ENCODE measurements around the gene NR3C2.

- TF ChIP-seq CTCF (conservative IDR thresholded peaks at IDR 0.05; ENCODE audit: low read depth, low read length) (no peak), POLR2A (IDR thresholded peaks at IDR 0.05; ENCODE audit: low read depth, low read length) (no peak), RCOR1 (IDR thresholded peaks at IDR 0.05; ENCODE audit: insufficient replicate concordance, low read length) (no peak), RFX5 (IDR thresholded peaks at IDR 0.05; ENCODE audit: low read depth, low read length) (no peak), NFE2L2 (IDR thresholded peaks at IDR 0.05; ENCODE audit: low read depth, low read length) (no peak), FOS (IDR thresholded peaks at IDR 0.05; ENCODE audit: low read depth, low read length) (no peak), BHLHE40 (IDR thresholded peaks at IDR 0.05; ENCODE audit: low read depth, low read length) (no peak), MAFK (IDR thresholded peaks at IDR 0.05; ENCODE audit: low read depth, low read length) (no peak), CEBPB (IDR thresholded peaks at IDR 0.05; ENCODE audit: low read depth, low read length) (no peak)
- TF ChIP-seq, protein P1, sequence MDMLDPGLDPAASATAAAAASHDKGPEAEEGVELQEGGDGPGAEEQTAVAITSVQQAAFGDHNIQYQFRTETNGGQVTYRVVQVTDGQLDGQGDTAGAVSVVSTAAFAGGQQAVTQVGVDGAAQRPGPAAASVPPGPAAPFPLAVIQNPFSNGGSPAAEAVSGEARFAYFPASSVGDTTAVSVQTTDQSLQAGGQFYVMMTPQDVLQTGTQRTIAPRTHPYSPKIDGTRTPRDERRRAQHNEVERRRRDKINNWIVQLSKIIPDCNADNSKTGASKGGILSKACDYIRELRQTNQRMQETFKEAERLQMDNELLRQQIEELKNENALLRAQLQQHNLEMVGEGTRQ (IDR thresholded peaks at IDR 0.05; ENCODE audit: low read depth, low read length), result no peak
Measured at GRCh38 chr4:148442832-148443511, 758 bp upstream of the NR3C2 start.

All from IMR-90 (cell line).